ENCODE measurements around the gene HAUS3.
"Not testable (repeated sequence)": the region's sequence is repeated elsewhere in the genome, so short reads cannot be mapped to it uniquely, and the experiment has no call there.

Gene HAUS3

GRCh38 chr4:2202789-2203188 lies 39.1 kb downstream of the HAUS3 start:
- not testable (repeated sequence) for H3K27me3 ChIP-seq (ENCODE audit: control insufficient read depth in 3 of 3, insufficient read depth in 3 of 3, low read depth in 1 of 3, low read length in 3 of 3); H3K18ac ChIP-seq (ENCODE audit: low read length); H2BK15ac ChIP-seq (ENCODE audit: low read length); H2AFZ ChIP-seq (ENCODE audit: low read length); H3K4me2 ChIP-seq (ENCODE audit: insufficient read depth, low read length, poor library complexity, severe bottlenecking); H4K91ac ChIP-seq (ENCODE audit: low read depth, low read length, poor library complexity); H2BK5ac ChIP-seq (ENCODE audit: low read length); H3K36me3 ChIP-seq (replicated peaks in 1 of 2; ENCODE audit: control insufficient read depth in 2 of 2, insufficient read depth in 2 of 2, low read length in 2 of 2); H2AK5ac ChIP-seq (ENCODE audit: low read depth, low read length); H3K23ac ChIP-seq (ENCODE audit: low read depth, low read length, poor library complexity); H3K79me1 ChIP-seq (ENCODE audit: low read depth, low read length); H3K4ac ChIP-seq (ENCODE audit: low read length); H3K9me3 ChIP-seq (replicated peaks in 1 of 2; ENCODE audit: control insufficient read depth in 2 of 2, insufficient read depth in 1 of 2, low read depth in 1 of 2, low read length in 2 of 2); H3K4me1 ChIP-seq (ENCODE audit: control insufficient read depth in 2 of 2, insufficient read depth in 1 of 2, low read depth in 1 of 2, low read length in 2 of 2); H3K9ac ChIP-seq (ENCODE audit: low read depth, low read length, poor library complexity); H4K8ac ChIP-seq (ENCODE audit: low read depth, low read length); H3K4me3 ChIP-seq (ENCODE audit: low read length in 2 of 2); DNase-seq (ENCODE audit: low spot score); H2BK120ac ChIP-seq (ENCODE audit: low read depth, low read length); H2BK12ac ChIP-seq (ENCODE audit: low read length); H3K14ac ChIP-seq (ENCODE audit: low read length); H3K27ac ChIP-seq (replicated peaks; ENCODE audit: low read length)
- WGBS, 2 donors (ENCODE audit: extremely low coverage in 2 of 2, insufficient read length in 2 of 2, insufficient replicate concordance in 1 of 2), result no CpG with 5 or more reads among the region's 1 CpG

- Histone ChIP-seq H3K18ac (ENCODE audit: low read length) (no peak overlapping the region), H2AFZ (ENCODE audit: low read length) (no peak overlapping the region), H2BK15ac (ENCODE audit: low read length) (no peak overlapping the region), H2BK5ac (ENCODE audit: low read length) (no peak overlapping the region), H2BK120ac (ENCODE audit: low read depth, low read length) (no peak overlapping the region), H3K9ac (ENCODE audit: low read depth, low read length, poor library complexity) (no peak overlapping the region), H3K14ac (ENCODE audit: low read length) (no peak overlapping the region), H2AK5ac (ENCODE audit: low read depth, low read length) (no peak overlapping the region), H3K4me2 (ENCODE audit: insufficient read depth, low read length, poor library complexity, severe bottlenecking) (no peak overlapping the region), H3K9me3 (replicated peaks in 1 of 2; ENCODE audit: control insufficient read depth in 2 of 2, insufficient read depth in 1 of 2, low read depth in 1 of 2, low read length in 2 of 2) (no peaks in the 10 kb centered on the region), H3K36me3 (replicated peaks in 1 of 2; ENCODE audit: control insufficient read depth in 2 of 2, insufficient read depth in 2 of 2, low read length in 2 of 2) (no peaks in the 10 kb centered on the region), H3K79me1 (ENCODE audit: low read depth, low read length) (no peaks in the 10 kb centered on the region), H3K4ac (ENCODE audit: low read length) (no peak overlapping the region), H4K8ac (ENCODE audit: low read depth, low read length) (no peak overlapping the region), H3K23ac (ENCODE audit: low read depth, low read length, poor library complexity) (no peak overlapping the region), H3K27ac (replicated peaks; ENCODE audit: low read length) (no peak overlapping the region), H4K91ac (ENCODE audit: low read depth, low read length, poor library complexity) (no peak overlapping the region), H2BK12ac (ENCODE audit: low read length) (no peak overlapping the region), H3K4me1 (ENCODE audit: control insufficient read depth in 2 of 2, insufficient read depth in 1 of 2, low read depth in 1 of 2, low read length in 2 of 2) (no peaks in the 10 kb centered on the region), H3K27me3 (ENCODE audit: control insufficient read depth in 3 of 3, insufficient read depth in 3 of 3, low read depth in 1 of 3, low read length in 3 of 3) (no peaks in the 10 kb centered on the region), H3K4me3 (ENCODE audit: low read length in 2 of 2) (no peak overlapping the region)
- no peak for DNase-seq (ENCODE audit: low spot score)
- no CpG with 5 or more reads among the region's 4 CpGs for WGBS, 2 donors (ENCODE audit: extremely low coverage in 2 of 2, insufficient read length in 2 of 2, insufficient replicate concordance in 1 of 2)
Measured at GRCh38 chr4:2194496-2194895, 47.4 kb downstream of the HAUS3 start.

- H3K9me3 ChIP-seq (replicated peaks in 1 of 2; ENCODE audit: control insufficient read depth in 2 of 2, insufficient read depth in 1 of 2, low read depth in 1 of 2, low read length in 2 of 2), result no peaks in the 10 kb centered on the region
- no peak overlapping the region for H2BK5ac ChIP-seq (ENCODE audit: low read length)
- no peak overlapping the region for H2BK12ac ChIP-seq (ENCODE audit: low read length)
- H3K36me3 ChIP-seq (replicated peaks in 1 of 2; ENCODE audit: control insufficient read depth in 2 of 2, insufficient read depth in 2 of 2, low read length in 2 of 2), result no peaks in the 10 kb centered on the region
- no peak overlapping the region for H3K4me2 ChIP-seq (ENCODE audit: insufficient read depth, low read length, poor library complexity, severe bottlenecking)
- H3K9ac ChIP-seq (ENCODE audit: low read depth, low read length, poor library complexity), result no peak overlapping the region
- no peak overlapping the region for H2AFZ ChIP-seq (ENCODE audit: low read length)
- no peak for DNase-seq (ENCODE audit: low spot score)
- H4K91ac ChIP-seq (ENCODE audit: low read depth, low read length, poor library complexity), result no peak overlapping the region
- H3K14ac ChIP-seq (ENCODE audit: low read length), result no peak overlapping the region
- no peaks in the 10 kb centered on the region for H3K4me1 ChIP-seq (ENCODE audit: control insufficient read depth in 2 of 2, insufficient read depth in 1 of 2, low read depth in 1 of 2, low read length in 2 of 2)
- H2AK5ac ChIP-seq (ENCODE audit: low read depth, low read length), result no peak overlapping the region
- H3K27ac ChIP-seq (replicated peaks; ENCODE audit: low read length), result no peak overlapping the region
- H4K8ac ChIP-seq (ENCODE audit: low read depth, low read length), result no peak overlapping the region
- H3K18ac ChIP-seq (ENCODE audit: low read length), result no peak overlapping the region
- H3K23ac ChIP-seq (ENCODE audit: low read depth, low read length, poor library complexity), result no peak overlapping the region
- no peak overlapping the region for H2BK120ac ChIP-seq (ENCODE audit: low read depth, low read length)
- H3K79me1 ChIP-seq (ENCODE audit: low read depth, low read length), result no peaks in the 10 kb centered on the region
- no peak overlapping the region for H3K4me3 ChIP-seq (ENCODE audit: low read length in 2 of 2)
- no peak overlapping the region for H3K4ac ChIP-seq (ENCODE audit: low read length)
- H3K27me3 ChIP-seq (ENCODE audit: control insufficient read depth in 3 of 3, insufficient read depth in 3 of 3, low read depth in 1 of 3, low read length in 3 of 3), result no peaks in the 10 kb centered on the region
- no peak overlapping the region for H2BK15ac ChIP-seq (ENCODE audit: low read length)
- no CpG with 5 or more reads among the region's 7 CpGs for WGBS, 2 donors (ENCODE audit: extremely low coverage in 2 of 2, insufficient read length in 2 of 2, insufficient replicate concordance in 1 of 2)
Measured at GRCh38 chr4:2193326-2193725, 48.6 kb downstream of the HAUS3 start.

GRCh38 chr4:2186865-2187172 lies 55.1 kb downstream of the HAUS3 start:
- H3K27me3 ChIP-seq (ENCODE audit: control insufficient read depth in 3 of 3, insufficient read depth in 3 of 3, low read depth in 1 of 3, low read length in 3 of 3), result no peaks in the 10 kb centered on the region
- no peak for DNase-seq (ENCODE audit: low spot score)

More at GRCh38 chr4:2186865-2187172, 55.1 kb downstream of the HAUS3 start:
- no peak overlapping the region for H2BK120ac ChIP-seq (ENCODE audit: low read depth, low read length)
- H3K14ac ChIP-seq (ENCODE audit: low read length), result no peak overlapping the region
- no peak overlapping the region for H2AK5ac ChIP-seq (ENCODE audit: low read depth, low read length)
- no peak overlapping the region for H3K4ac ChIP-seq (ENCODE audit: low read length)
- no peaks in the 10 kb centered on the region for H3K4me1 ChIP-seq (ENCODE audit: control insufficient read depth in 2 of 2, insufficient read depth in 1 of 2, low read depth in 1 of 2, low read length in 2 of 2)
- no peak overlapping the region for H3K4me3 ChIP-seq (ENCODE audit: low read length in 2 of 2)
- H2BK12ac ChIP-seq (ENCODE audit: low read length), result no peak overlapping the region
- no peaks in the 10 kb centered on the region for H3K36me3 ChIP-seq (replicated peaks in 1 of 2; ENCODE audit: control insufficient read depth in 2 of 2, insufficient read depth in 2 of 2, low read length in 2 of 2)
- H4K8ac ChIP-seq (ENCODE audit: low read depth, low read length), result no peak overlapping the region
- no peak overlapping the region for H3K27ac ChIP-seq (replicated peaks; ENCODE audit: low read length)
- no peak overlapping the region for H2BK5ac ChIP-seq (ENCODE audit: low read length)
- H3K9me3 ChIP-seq (replicated peaks in 1 of 2; ENCODE audit: control insufficient read depth in 2 of 2, insufficient read depth in 1 of 2, low read depth in 1 of 2, low read length in 2 of 2), result peaks cover 4 to 8% of the 10 kb centered on the region in 2 donors
- H2AFZ ChIP-seq (ENCODE audit: low read length), result no peak overlapping the region
- H4K91ac ChIP-seq (ENCODE audit: low read depth, low read length, poor library complexity), result no peak overlapping the region
- H2BK15ac ChIP-seq (ENCODE audit: low read length), result no peak overlapping the region
- H3K18ac ChIP-seq (ENCODE audit: low read length), result no peak overlapping the region
- no peak overlapping the region for H3K23ac ChIP-seq (ENCODE audit: low read depth, low read length, poor library complexity)
- no peak overlapping the region for H3K9ac ChIP-seq (ENCODE audit: low read depth, low read length, poor library complexity)
- no peaks in the 10 kb centered on the region for H3K79me1 ChIP-seq (ENCODE audit: low read depth, low read length)
- no peak overlapping the region for H3K4me2 ChIP-seq (ENCODE audit: insufficient read depth, low read length, poor library complexity, severe bottlenecking)

Measured in neuronal stem cell (in vitro differentiated cells).